GM12873 (cell line): ENCODE results near the gene TPX2.

Source experiments
- TF ChIP-seq, protein P1 (sequence below): IDR thresholded peaks from 2 replicates; pipeline ENCODE4 v1.5.1; 2012; ENCODE audit warnings: low read depth, mild to moderate bottlenecking, moderate library complexity, low read length, control low read depth; ENCODE audit not compliant: insufficient read depth; ENCODE audit errors: missing control alignments

TPX2 gene

DNA sequence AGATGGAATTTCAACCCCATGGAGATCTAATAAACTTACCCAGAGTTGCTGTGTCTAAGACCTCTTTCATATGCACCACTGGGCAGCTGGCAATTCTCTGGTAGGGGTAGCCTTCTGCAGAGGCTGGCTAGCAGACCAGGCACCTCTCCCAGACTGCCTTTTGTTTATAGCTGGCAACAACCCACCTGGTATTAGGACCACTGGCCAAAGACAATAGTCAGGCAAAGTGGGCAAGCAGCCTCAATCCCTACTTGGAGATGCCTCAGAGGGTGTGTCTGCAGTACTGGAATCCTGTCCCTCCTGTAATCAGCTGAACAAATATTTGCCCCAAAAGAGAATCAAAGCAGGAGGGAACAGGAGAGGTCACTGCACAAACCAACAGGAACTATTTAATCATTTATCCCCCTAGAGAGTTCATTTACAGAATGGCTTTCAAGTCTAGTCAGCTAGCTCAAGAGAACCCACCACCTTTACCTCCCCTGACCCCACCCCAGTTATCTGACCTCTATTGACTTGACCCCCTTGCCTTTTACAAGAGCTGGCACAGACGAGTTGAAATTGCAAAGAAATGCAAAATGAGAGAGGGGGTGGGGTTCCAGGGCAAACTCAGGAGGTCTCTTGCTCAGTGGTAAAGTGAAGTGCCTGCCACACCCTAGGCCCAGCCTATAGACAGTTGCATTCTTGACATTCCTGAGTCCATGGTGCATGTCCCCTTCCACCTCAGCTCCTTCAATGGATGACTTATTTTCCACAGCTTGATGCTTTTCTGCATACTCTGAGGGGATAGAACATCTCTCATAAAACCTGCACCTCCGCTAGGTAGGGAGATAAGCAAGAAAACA lies 19.2 kb upstream of the TPX2 start:
- TF ChIP-seq, protein P1, sequence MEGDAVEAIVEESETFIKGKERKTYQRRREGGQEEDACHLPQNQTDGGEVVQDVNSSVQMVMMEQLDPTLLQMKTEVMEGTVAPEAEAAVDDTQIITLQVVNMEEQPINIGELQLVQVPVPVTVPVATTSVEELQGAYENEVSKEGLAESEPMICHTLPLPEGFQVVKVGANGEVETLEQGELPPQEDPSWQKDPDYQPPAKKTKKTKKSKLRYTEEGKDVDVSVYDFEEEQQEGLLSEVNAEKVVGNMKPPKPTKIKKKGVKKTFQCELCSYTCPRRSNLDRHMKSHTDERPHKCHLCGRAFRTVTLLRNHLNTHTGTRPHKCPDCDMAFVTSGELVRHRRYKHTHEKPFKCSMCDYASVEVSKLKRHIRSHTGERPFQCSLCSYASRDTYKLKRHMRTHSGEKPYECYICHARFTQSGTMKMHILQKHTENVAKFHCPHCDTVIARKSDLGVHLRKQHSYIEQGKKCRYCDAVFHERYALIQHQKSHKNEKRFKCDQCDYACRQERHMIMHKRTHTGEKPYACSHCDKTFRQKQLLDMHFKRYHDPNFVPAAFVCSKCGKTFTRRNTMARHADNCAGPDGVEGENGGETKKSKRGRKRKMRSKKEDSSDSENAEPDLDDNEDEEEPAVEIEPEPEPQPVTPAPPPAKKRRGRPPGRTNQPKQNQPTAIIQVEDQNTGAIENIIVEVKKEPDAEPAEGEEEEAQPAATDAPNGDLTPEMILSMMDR = no peak

GRCh38 chr20:31720486-31721407 lies 18.3 kb upstream of the TPX2 start:
- TF ChIP-seq, protein P1 = peak; percentile 53

DNA sequence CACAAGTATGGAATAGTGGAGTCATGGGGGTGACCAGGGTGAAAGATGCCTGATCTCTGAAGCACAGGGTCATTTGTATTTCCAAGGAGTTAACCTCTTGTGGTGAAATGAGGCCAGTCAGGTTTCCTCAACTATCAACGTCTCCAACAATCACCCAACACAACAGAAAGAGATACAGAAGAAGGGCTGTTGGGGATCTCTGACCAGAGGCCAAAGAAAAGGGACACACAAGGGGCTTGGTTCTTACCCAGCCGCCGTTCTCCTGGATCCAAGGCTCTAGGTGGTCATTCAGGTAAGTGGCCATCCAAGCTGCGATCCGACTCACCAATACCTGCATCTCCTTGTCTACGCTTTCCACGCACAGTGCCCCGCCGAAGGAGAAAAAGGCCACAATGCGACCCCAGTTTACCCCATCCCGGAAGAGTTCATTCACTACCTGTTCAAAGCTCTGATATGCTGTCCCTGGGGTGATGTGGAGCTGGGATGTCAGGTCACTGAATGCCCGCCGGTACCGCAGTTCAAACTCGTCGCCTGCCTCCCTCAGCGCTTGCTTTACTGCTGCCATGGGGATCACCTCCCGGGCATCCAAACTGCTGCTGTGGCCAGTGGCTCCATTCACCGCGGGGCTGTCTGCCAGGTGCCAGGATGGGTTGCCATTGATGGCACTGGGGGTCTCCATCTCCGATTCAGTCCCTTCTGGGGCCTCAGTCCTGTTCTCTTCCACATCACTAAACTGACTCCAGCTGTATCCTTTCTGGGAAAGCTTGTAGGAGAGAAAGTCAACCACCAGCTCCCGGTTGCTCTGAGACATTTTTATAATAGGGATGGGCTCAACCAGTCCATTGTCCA lies 17.5 kb upstream of the TPX2 start:
- TF ChIP-seq, protein P1 = no peak

DNA sequence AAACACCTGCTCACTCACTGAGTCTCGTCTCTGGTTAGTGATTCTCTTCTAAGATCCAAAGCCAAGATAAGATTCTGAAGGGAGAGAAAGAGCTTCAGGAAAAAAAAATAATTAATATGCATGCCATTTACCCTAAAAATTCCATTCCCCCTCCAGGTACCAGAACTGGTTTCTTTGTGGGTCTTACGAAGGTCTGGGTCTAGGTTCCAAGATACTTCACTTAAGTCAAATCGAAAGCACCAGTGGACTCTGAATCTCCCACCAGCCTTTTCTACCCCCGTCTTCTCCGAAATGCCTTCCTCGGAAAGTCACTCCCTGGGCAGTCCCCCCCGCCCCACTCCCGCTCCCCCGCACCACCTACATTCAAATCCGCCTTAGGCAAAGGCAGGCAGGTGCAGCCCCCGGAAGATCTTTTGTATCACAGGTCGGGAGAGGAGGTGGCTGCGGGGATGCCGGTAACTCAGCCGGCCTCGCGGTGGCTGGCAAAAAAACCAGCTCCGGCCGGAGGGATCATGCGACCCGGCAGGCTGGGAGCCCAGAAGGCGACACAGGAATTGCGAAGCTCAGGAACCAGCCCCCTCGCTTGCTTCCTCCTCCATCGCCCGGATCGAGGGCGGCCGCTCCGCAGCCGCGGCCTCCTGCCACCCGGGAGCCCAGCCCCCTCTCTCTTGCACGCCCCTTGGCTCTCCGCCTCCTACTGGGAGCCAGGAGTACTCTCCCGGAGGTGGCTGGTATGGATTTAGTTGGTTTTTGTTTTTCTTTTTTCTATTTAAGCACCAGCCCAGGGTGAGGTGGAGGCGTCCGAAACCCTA lies 16.6 kb upstream of the TPX2 start, which contains the start of gene BCL2L1:
Gene BCL2L1, minus strand, starts transcription at position 612 of the 812 bp plus-strand sequence. CDS start 650 bp downstream, outside the sequence.
- TF ChIP-seq, protein P1 = peak; percentile 60

DNA sequence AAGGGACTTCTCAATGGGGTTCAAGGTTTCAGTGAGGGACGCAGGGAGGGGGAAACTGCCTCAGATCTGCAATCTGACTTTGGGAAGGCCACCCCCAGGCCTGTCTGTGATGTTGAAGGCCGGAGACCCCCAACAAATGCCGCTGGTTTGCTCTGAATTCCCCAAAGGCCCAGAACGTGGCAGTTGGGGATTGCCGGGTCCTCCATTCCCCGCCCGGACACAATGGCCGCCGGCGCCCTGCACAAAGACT lies 16.1 kb upstream of the TPX2 start:
- TF ChIP-seq, protein P1 = no peak

DNA sequence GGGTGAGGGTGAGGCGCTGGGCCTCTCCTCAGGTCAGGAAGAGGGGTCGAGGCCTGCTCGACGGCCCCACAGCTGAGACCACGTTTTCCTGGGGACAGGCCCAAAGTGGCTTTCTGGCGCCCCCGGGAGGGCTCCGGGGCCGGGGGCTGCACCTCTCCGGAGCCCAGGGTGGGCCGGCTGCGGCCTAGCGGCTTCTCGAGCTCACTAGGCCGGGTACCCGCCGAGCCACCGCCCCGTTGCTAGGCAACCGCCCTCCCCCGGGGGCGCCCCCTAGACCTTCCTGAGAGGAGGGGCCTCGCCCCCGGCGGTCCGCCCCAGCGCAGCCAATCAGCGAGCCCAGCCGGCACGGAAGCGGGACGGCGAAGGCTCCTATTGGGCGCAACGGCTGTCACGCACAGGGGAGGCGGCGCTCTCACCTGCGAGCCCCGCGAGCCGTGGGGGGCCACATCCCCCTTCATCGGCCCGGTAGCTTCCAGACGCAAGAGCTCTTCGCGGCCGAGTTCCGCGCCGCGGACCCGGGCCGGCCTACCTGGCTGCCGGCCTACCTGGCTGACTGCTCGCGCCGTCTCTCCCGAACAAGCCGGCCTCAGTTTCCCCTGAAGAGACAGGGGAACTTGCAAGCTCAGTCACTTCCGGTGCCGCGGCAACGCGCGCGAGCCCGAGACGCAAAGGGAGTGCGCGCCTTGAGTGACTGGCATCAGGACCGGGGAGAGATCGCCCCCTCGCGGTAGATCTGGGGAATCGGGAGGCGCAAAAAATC lies 15.6 kb upstream of the TPX2 start:
- TF ChIP-seq, protein P1 = peak; percentile 87
